ENCODE data around the gene PPP3R1.

- no peak for TF ChIP-seq CTCF (IDR thresholded peaks at IDR 0.05; ENCODE audit: insufficient read depth, low read length, poor library complexity, severe bottlenecking)
- TF ChIP-seq EZH2phosphoT487 (conservative IDR thresholded peaks at IDR 0.05; ENCODE audit: low read length) = no peak
Measured at GRCh38 chr2:68235090-68235489, 17.2 kb downstream of the PPP3R1 start.

Data from SU-DHL-6 (cell line).